Fibroblast of lung (primary cell): ENCODE measurements around the gene FRMD4A.

ENCODE experiments used
- EZH2 ChIP-seq: IDR thresholded peaks from 2 replicates; pipeline ENCODE4 v1.5.1; 2012; ENCODE audit warnings: low read length, control low read depth, mild to moderate bottlenecking; ENCODE audit errors: missing control alignments
- TF ChIP-seq, protein P1 (sequence below), 2 donors: IDR thresholded peaks in 1 of 2; conservative IDR thresholded peaks in 1 of 2; 1 replicate in 1 of 2; 2 replicates in 1 of 2; pipeline ENCODE4 v1.5.1; 2011 to 2012; ENCODE audit warnings: low read length in 2 of 2, control low read depth in 1 of 2, inconsistent platforms in 1 of 2, low read depth in 1 of 2, mild to moderate bottlenecking in 1 of 2

- TF ChIP-seq, protein P1, sequence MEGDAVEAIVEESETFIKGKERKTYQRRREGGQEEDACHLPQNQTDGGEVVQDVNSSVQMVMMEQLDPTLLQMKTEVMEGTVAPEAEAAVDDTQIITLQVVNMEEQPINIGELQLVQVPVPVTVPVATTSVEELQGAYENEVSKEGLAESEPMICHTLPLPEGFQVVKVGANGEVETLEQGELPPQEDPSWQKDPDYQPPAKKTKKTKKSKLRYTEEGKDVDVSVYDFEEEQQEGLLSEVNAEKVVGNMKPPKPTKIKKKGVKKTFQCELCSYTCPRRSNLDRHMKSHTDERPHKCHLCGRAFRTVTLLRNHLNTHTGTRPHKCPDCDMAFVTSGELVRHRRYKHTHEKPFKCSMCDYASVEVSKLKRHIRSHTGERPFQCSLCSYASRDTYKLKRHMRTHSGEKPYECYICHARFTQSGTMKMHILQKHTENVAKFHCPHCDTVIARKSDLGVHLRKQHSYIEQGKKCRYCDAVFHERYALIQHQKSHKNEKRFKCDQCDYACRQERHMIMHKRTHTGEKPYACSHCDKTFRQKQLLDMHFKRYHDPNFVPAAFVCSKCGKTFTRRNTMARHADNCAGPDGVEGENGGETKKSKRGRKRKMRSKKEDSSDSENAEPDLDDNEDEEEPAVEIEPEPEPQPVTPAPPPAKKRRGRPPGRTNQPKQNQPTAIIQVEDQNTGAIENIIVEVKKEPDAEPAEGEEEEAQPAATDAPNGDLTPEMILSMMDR (conservative IDR thresholded peaks at IDR 0.05 in 1 of 2, IDR thresholded peaks at IDR 0.05 in 1 of 2; ENCODE audit: low read depth in 1 of 2, low read length in 2 of 2), result no peak
- TF ChIP-seq EZH2, result no peak
Observed at GRCh38 chr10:13751191-13751764, 579.4 kb downstream of the FRMD4A start.
